Esophagus muscularis mucosa (tissue), 4 donors: ENCODE measurements around the gene WNK1. TPM values are rescaled to one million over a fixed set of nuclear protein-coding genes. Genes with fewer than 3 reads are reported as not detected.
"Not testable (repeated sequence)": the region's sequence is repeated elsewhere in the genome, so short reads cannot be mapped to it uniquely, and the experiment has no call there.

Source experiments
- DNase-seq: peaks from one replicate; pipeline ENCODE4 v3.0.0-alpha.2; 2017; ENCODE audit errors: extremely low spot score
- H3K27ac ChIP-seq, 4 donors: fragments of 200-600 bp; sonication (generic); replicated peaks in 1 of 4; 1 replicate in 3 of 4; 2 replicates in 1 of 4; pipeline ENCODE4 v1.5.1; 2016 to 2019; ENCODE audit warnings: mild to moderate bottlenecking in 1 of 4
- H3K27me3 ChIP-seq, 4 donors: fragments of 200-600 bp; sonication (generic); one replicate each; pipeline versions ENCODE4 v1.5.1 to v1.6.0; 2016 to 2019
- H3K36me3 ChIP-seq, 4 donors: fragments of 200-600 bp; sonication (generic); one replicate each; pipeline ENCODE4 v1.5.1; 2016 to 2019
- H3K4me1 ChIP-seq, 4 donors: fragments of 200-600 bp; sonication (generic); one replicate each; pipeline ENCODE4 v1.5.1; 2016 to 2019
- H3K4me3 ChIP-seq, 4 donors: fragments of 200-600 bp; sonication (generic); 1 replicate in 2 of 4; 2 replicates in 2 of 4; pipeline ENCODE4 v1.5.1; 2016 to 2019; ENCODE audit warnings: mild to moderate bottlenecking in 4 of 4, moderate library complexity in 1 of 4
- H3K9me3 ChIP-seq, 4 donors: fragments of 200-600 bp; sonication (generic); 1 replicate in 3 of 4; 2 replicates in 1 of 4; pipeline ENCODE4 v1.5.1; 2016 to 2019
- EP300 ChIP-seq: sonication (generic); formaldehyde crosslinking; IDR thresholded peaks from one replicate; pipeline ENCODE4 v1.6.1; 2017; ENCODE audit warnings: antibody characterized with exemption
- POLR2A ChIP-seq: fragments of 450-650 bp; IDR thresholded peaks from one replicate; pipeline ENCODE4 v1.6.1; 2017; ENCODE audit warnings: antibody characterized with exemption, moderate library complexity, mild to moderate bottlenecking, low read depth
- POLR2AphosphoS5 ChIP-seq, 2 donors: sonication (generic); formaldehyde crosslinking; IDR thresholded peaks; one replicate each; pipeline ENCODE4 v1.6.1; 2017; ENCODE audit warnings: antibody characterized with exemption in 2 of 2
- WGBS: methylation state at CpG from one replicate; pipeline ENCODE4 v1.1.5; 2018; 5-methylcytosine and 5-hydroxymethylcytosine counted together
- intact Hi-C: fragments of 100-400 bp; cut with DNase I; formaldehyde crosslinking; loops from one replicate; pipeline ENCODE4 v1.15.1; 2023
- total RNA-seq, 4 donors: library from RNA; depleted of rRNA; stranded (reverse); fragments of >200 nt; gene quantifications; one replicate each; pipeline versions ENCODE4 v1.1.0 to v1.2.1, GENCODE V29; 2016
- TF ChIP-seq, protein P1 (sequence below), 3 experiments: fragments of 200-600 bp in 2 of 3; fragments of 450-650 bp in 1 of 3; sonication (generic) in 2 of 3; IDR thresholded peaks; one replicate each; pipeline ENCODE4 v1.5.1; 2017 to 2019; ENCODE audit warnings: antibody characterized with exemption in 3 of 3, mild to moderate bottlenecking in 2 of 3, moderate library complexity in 1 of 3

Gene WNK1
- total RNA-seq, 4 donors from 2014 or later = 137 to 250 (median 158) TPM

DNA sequence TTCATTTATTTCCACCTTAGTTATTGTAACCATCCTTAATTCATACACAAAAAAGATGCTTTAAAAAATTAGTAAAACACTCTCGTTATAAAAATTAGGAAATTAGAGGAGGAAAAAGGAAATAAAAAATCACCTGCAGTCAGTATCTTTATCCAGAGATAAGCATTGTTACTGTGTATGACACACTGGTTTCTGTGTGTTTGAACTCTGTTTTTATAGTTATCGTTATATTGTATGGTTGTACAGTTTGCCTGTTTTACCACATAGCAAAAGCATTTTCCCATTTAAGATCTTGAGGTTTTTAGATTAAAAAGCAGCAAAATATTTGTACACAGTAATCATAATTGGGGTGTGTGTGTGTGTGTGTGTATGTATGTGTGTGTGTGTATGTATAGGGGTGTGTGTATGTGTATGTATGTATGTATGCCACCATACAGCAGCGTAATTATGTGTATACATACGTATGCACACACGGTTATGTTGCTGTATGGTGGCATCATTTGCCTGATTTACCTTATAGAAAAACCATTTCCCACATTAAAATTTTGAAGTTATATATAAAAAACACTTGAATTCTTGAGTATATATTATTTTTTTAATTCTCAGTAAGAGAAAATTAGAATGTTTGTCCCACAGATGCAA is 19.8 kb downstream of the WNK1 start:
- WGBS = 88% methylated on average over 5 of the region's 5 CpGs
- Histone ChIP-seq H3K27me3 (no peaks in the 10 kb centered on the region), H3K9me3 (no peaks in the 10 kb centered on the region), H3K27ac (no peak overlapping the region), H3K4me1 (peaks cover 54 to 90% (median 84%) of the 10 kb centered on the region in 4 donors), H3K36me3 (no peaks in the 10 kb centered on the region), H3K4me3 (no peak overlapping the region)
- TF ChIP-seq EP300 = no peak
- no peak for TF ChIP-seq POLR2A
- TF ChIP-seq, protein P1, sequence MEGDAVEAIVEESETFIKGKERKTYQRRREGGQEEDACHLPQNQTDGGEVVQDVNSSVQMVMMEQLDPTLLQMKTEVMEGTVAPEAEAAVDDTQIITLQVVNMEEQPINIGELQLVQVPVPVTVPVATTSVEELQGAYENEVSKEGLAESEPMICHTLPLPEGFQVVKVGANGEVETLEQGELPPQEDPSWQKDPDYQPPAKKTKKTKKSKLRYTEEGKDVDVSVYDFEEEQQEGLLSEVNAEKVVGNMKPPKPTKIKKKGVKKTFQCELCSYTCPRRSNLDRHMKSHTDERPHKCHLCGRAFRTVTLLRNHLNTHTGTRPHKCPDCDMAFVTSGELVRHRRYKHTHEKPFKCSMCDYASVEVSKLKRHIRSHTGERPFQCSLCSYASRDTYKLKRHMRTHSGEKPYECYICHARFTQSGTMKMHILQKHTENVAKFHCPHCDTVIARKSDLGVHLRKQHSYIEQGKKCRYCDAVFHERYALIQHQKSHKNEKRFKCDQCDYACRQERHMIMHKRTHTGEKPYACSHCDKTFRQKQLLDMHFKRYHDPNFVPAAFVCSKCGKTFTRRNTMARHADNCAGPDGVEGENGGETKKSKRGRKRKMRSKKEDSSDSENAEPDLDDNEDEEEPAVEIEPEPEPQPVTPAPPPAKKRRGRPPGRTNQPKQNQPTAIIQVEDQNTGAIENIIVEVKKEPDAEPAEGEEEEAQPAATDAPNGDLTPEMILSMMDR (IDR thresholded peaks at IDR 0.05) = no peak
- TF ChIP-seq POLR2AphosphoS5 (IDR thresholded peaks at IDR 0.05) = no peak
- no peak for DNase-seq
- intact Hi-C loops = no loop called here

DNA sequence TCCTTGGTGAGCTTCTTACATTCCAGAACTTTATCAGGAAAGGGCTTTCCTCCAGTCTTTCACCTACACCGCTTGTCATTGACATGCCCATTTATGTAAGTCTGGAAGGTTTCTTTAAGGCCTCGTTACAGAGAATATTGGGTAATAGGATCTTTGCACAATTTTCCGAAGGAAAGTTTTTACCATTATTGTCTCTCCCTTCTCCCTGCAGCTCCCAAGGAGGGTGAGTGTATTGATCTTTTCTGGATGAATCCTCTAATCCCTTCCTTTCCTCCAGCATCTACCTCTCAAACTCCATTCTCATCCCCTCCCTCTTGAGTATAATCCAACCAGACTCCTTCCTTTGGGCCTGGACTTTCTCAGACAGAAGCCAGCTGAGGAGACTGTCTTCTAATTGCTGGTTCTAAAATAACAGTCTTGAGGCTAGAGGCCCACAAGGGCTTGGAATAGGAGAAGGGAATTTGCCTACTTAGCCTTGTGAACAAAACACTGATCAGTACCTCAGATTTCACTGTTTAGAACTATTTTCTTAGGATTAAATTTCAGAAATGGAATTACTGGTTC is 21.8 kb downstream of the WNK1 start:
- Histone ChIP-seq H3K4me1 (peaks cover 52 to 91% (median 86%) of the 10 kb centered on the region in 4 donors), H3K4me3 (no peak overlapping the region), H3K27ac (peak overlapping the region in 2 of 4 donors; percentile 7 to 9), H3K9me3 (no peaks in the 10 kb centered on the region), H3K27me3 (no peaks in the 10 kb centered on the region), H3K36me3 (no peaks in the 10 kb centered on the region)
- intact Hi-C loops = no loop called here
- no peak for DNase-seq
- TF ChIP-seq, protein P1 (IDR thresholded peaks at IDR 0.05) = no peak
- TF ChIP-seq POLR2AphosphoS5 (IDR thresholded peaks at IDR 0.05) = no peak
- TF ChIP-seq POLR2A = no peak
- TF ChIP-seq EP300 = no peak
- 42% methylated on average over 3 of the region's 3 CpGs for WGBS

DNA sequence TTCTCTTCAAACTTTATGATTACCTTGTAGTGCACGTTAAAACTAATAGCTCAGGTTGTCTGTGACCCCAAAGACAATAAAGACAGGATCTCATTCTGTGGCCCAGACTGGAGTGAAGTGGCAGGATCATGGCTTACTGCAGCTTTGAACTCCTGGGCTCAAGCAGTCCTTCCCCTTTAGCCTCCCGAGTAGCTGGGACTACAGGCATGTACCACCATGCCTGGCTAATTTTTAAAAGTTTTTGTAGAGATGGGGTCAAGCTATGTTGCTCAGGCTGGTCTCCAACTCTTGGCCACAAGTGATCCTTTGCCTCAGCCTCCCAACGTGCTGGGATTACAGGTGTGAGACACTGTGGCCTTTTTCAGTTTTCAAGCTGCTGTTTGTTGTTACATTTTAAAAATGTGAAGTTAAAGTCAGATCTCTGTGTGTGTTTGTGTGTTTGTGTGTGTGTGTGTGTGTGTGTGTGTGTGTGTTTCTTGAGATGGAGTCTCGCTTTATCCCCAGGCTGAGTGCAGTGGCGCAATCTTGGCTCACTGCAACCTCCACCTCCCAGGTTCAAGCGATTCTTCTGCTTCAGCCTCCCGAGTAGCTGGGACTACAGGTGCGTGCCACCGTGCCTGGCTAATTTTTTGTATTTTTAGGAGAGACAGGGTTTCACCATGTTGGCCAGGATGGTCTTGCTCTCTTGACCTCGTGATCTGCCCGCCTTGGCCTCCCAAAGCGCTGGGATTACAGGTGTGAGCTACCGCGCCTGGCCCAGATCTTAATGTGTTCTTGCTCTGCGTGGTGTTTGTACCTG is 23.8 kb downstream of the WNK1 start:
- intact Hi-C loops, DNase-seq, H3K9me3 ChIP-seq, H3K27ac ChIP-seq, H3K27me3 ChIP-seq, H3K4me3 ChIP-seq, H3K36me3 ChIP-seq: not testable (repeated sequence)
- 92% methylated on average over 15 of the region's 15 CpGs for WGBS
- peaks cover 64 to 96% (median 88%) of the 10 kb centered on the region in 4 donors for H3K4me1 ChIP-seq

GRCh38 chr12:776772-777373 is 24.5 kb downstream of the WNK1 start:
- H3K27ac ChIP-seq, DNase-seq, intact Hi-C loops, H3K9me3 ChIP-seq, H3K36me3 ChIP-seq, H3K4me3 ChIP-seq, H3K27me3 ChIP-seq: not testable (repeated sequence)
- WGBS = 92% methylated on average over 5 of the region's 5 CpGs
- H3K4me1 ChIP-seq = peaks cover 65 to 97% (median 89%) of the 10 kb centered on the region in 4 donors

GRCh38 chr12:777550-778047 is 25.2 kb downstream of the WNK1 start:
- 92% methylated on average over 3 of the region's 3 CpGs for WGBS
- no peaks in the 10 kb centered on the region for H3K9me3 ChIP-seq
- DNase-seq = no peak

More at GRCh38 chr12:777550-778047, 25.2 kb downstream of the WNK1 start:
- Histone ChIP-seq H3K27me3 (no peaks in the 10 kb centered on the region), H3K4me3 (no peak overlapping the region), H3K4me1 (peaks cover 68 to 98% (median 93%) of the 10 kb centered on the region in 4 donors), H3K27ac (no peak overlapping the region), H3K36me3 (no peaks in the 10 kb centered on the region)
- intact Hi-C loops = no loop called here
- TF ChIP-seq POLR2AphosphoS5 (IDR thresholded peaks at IDR 0.05) (no peak), POLR2A (no peak), EP300 (no peak)
- TF ChIP-seq, protein P1 (IDR thresholded peaks at IDR 0.05) = no peak
